HepG2 (cell line): Measurements from ENCODE around the gene LYPD3. TPM values are rescaled to one million over a fixed set of nuclear protein-coding genes. Genes with fewer than 3 reads are reported as not detected.

Experiments
- ATAC-seq: fragments of 200-7000 bp; cut with Tn5 transposase; 3 replicates; pipeline ENCODE4 v1.9.1; 2020; ENCODE audit warnings: mild to moderate bottlenecking, moderate library complexity
- BruUV-seq: library from RNA; stranded (reverse); fragments of 400-500 nt; replicated peaks from 2 replicates; lab custom pipeline; 2021; lab: Mats Ljungman, UMichigan
- CTCF ChIA-PET: fragments of 300-600 bp; formaldehyde crosslinking; extraction: SDS; loops from one replicate; lab custom pipeline; 2021; ENCODE audit warnings: low total read pairs, inconsistent platforms, low intra/inter-chr PET ratio; lab: Yijun Ruan, JAX
- POLR2A ChIA-PET: fragments of 350-600 bp; sonication (Branson Sonifier 250); formaldehyde crosslinking; loops from one replicate; lab custom pipeline; 2020; ENCODE audit warnings: antibody characterized with exemption, inconsistent platforms; lab: Yijun Ruan, JAX
- DNase-seq: peaks from one replicate; pipeline ENCODE4 v3.0.0-alpha.2; 2015; ENCODE audit warnings: low spot score
- FAIRE-seq: peaks from 3 replicates; lab custom pipeline; 2011; peaks lifted over from hg19 to GRCh38; lab: Jason Lieb, UNC
- H2AFZ ChIP-seq: one replicate; pipeline ENCODE4 v1.6.1; 2011; ENCODE audit warnings: low read length, inconsistent platforms
- H3K27ac ChIP-seq: fragments of 300-600 bp; 3 replicates; pipeline ENCODE4 v1.8.0; 2011; ENCODE audit warnings: mixed run types, mild to moderate bottlenecking, mixed read lengths, low read length, inconsistent platforms; ENCODE audit not compliant: insufficient read depth; ENCODE audit errors: extremely low read length
- H3K27me3 ChIP-seq, 2 experiments: fragments of 200-600 bp in 1 of 2; 2 replicates in 1 of 2; 3 replicates in 1 of 2; pipeline versions ENCODE4 v1.6.0 to v1.8.0; 2011; ENCODE audit warnings: low read length in 2 of 2, mild to moderate bottlenecking in 2 of 2, moderate library complexity in 2 of 2, inconsistent platforms in 1 of 2; ENCODE audit not compliant: insufficient read depth in 2 of 2, control insufficient read depth in 1 of 2
- H3K36me3 ChIP-seq, 2 experiments: fragments of 200-600 bp in 1 of 2; replicated peaks in 1 of 2; 2 replicates in 1 of 2; 3 replicates in 1 of 2; pipeline versions ENCODE4 v1.5.1 to v1.8.0; 2011; ENCODE audit warnings: low read length in 2 of 2, inconsistent platforms in 1 of 2; ENCODE audit not compliant: insufficient read depth in 2 of 2, control insufficient read depth in 1 of 2
- H3K4me1 ChIP-seq: 2 replicates; pipeline ENCODE4 v1.5.1; 2012; ENCODE audit warnings: low read length, inconsistent platforms; ENCODE audit not compliant: insufficient read depth
- H3K4me2 ChIP-seq: 2 replicates; pipeline ENCODE4 v1.6.0; 2011; ENCODE audit warnings: low read depth, low read length, inconsistent platforms
- H3K4me3 ChIP-seq, 3 experiments: fragments of 200-600 bp in 1 of 3; sonication (generic), shearing (Covaris generic) in 1 of 3; replicated peaks in 1 of 3; 2 replicates each; pipeline ENCODE4 v1.5.1; 2011 to 2016; ENCODE audit warnings: low read length in 3 of 3, inconsistent platforms in 2 of 3, low read depth in 2 of 3, mild to moderate bottlenecking in 2 of 3, control low read depth in 1 of 3, mixed read lengths in 1 of 3; ENCODE audit not compliant: insufficient read depth in 1 of 3
- H3K79me2 ChIP-seq: one replicate; pipeline ENCODE4 v1.6.1; 2011; ENCODE audit warnings: low read length, inconsistent platforms; ENCODE audit not compliant: insufficient read depth
- H3K9ac ChIP-seq: 2 replicates; pipeline ENCODE4 v1.6.0; 2011; ENCODE audit warnings: mild to moderate bottlenecking, low read depth, low read length, inconsistent platforms; ENCODE audit not compliant: insufficient read depth
- H3K9me3 ChIP-seq: 2 replicates; pipeline ENCODE4 v1.5.1; 2012; ENCODE audit warnings: mild to moderate bottlenecking, low read length
- H4K20me1 ChIP-seq: 2 replicates; pipeline ENCODE4 v1.6.0; 2011; ENCODE audit warnings: inconsistent platforms, mild to moderate bottlenecking, low read length, moderate library complexity; ENCODE audit not compliant: insufficient read depth
- ASH2L ChIP-seq: fragments of 300-600, 200-600 bp; sonication (generic); IDR thresholded peaks from 2 replicates; pipeline ENCODE4 v1.7.0; 2017; ENCODE audit warnings: low read depth, mild to moderate bottlenecking, moderate library complexity, mixed read lengths, low read length; ENCODE audit not compliant: insufficient read length
- CCDC6 ChIP-seq: sonication (generic); formaldehyde crosslinking; IDR thresholded peaks from 2 replicates; pipeline ENCODE4 v1.8.1; 2022; ENCODE audit warnings: mild to moderate bottlenecking, missing genetic modification reagents, moderate library complexity
- GLMP ChIP-seq: sonication (generic); formaldehyde crosslinking; IDR thresholded peaks from 2 replicates; pipeline ENCODE4 v1.9.0; 2021; ENCODE audit warnings: missing genetic modification reagents, mild to moderate bottlenecking, borderline replicate concordance
- HMGXB4 ChIP-seq, 2 experiments: sonication (generic) in 1 of 2; formaldehyde crosslinking in 1 of 2; IDR thresholded peaks; 2 replicates each; pipeline versions ENCODE4 v1.4.0 to v1.6.1; 2018 to 2020; ENCODE audit warnings: missing genetic modification reagents in 2 of 2, borderline replicate concordance in 1 of 2, low read depth in 1 of 2, mild to moderate bottlenecking in 1 of 2, missing biosample characterization in 1 of 2
- KDM2A ChIP-seq: sonication (generic); formaldehyde crosslinking; IDR thresholded peaks from 2 replicates; pipeline ENCODE4 v1.4.0; 2020; ENCODE audit warnings: low read depth, missing genetic modification reagents, borderline replicate concordance
- KLF15 ChIP-seq: sonication (generic); formaldehyde crosslinking; IDR thresholded peaks from 2 replicates; pipeline ENCODE4 v1.8.1; 2023; ENCODE audit warnings: borderline replicate concordance, mild to moderate bottlenecking, inconsistent platforms, missing genetic modification reagents, mixed read lengths
- NFYB ChIP-seq: sonication (generic); formaldehyde crosslinking; IDR thresholded peaks from 2 replicates; pipeline ENCODE4 v1.4.0; 2020; ENCODE audit warnings: missing genetic modification reagents
- PRDM15 ChIP-seq: sonication (generic); formaldehyde crosslinking; IDR thresholded peaks from 2 replicates; pipeline ENCODE4 v1.4.0; 2020; ENCODE audit warnings: missing genetic modification reagents
- TEAD3 ChIP-seq: optimal IDR thresholded peaks from 2 replicates; pipeline ENCODE3; 2016; ENCODE audit warnings: borderline replicate concordance
- ZNF235 ChIP-seq: sonication (generic); formaldehyde crosslinking; IDR thresholded peaks from 2 replicates; pipeline ENCODE4 v1.8.1; 2023; ENCODE audit warnings: mild to moderate bottlenecking, missing genetic modification reagents, borderline replicate concordance
- ZNF275 ChIP-seq: sonication (generic); formaldehyde crosslinking; IDR thresholded peaks from 2 replicates; pipeline ENCODE4 v1.8.0; 2022; ENCODE audit warnings: missing genetic modification reagents, mild to moderate bottlenecking, inconsistent platforms, borderline replicate concordance
- ZNF350 ChIP-seq: sonication (generic); formaldehyde crosslinking; IDR thresholded peaks from 2 replicates; pipeline ENCODE4 v1.4.0; 2020; ENCODE audit warnings: mild to moderate bottlenecking, low read depth, missing genetic modification reagents, borderline replicate concordance
- ZNF605 ChIP-seq: sonication (generic); formaldehyde crosslinking; IDR thresholded peaks from 2 replicates; pipeline ENCODE4 v1.8.0; 2022; ENCODE audit warnings: mild to moderate bottlenecking, missing genetic modification reagents
- ZNF672 ChIP-seq: sonication (generic); formaldehyde crosslinking; IDR thresholded peaks from 2 replicates; pipeline ENCODE4 v1.8.1; 2022; ENCODE audit warnings: missing genetic modification reagents
- ZNF878 ChIP-seq: sonication (generic); formaldehyde crosslinking; IDR thresholded peaks from 2 replicates; pipeline ENCODE4 v1.8.1; 2023; ENCODE audit warnings: mild to moderate bottlenecking, missing genetic modification reagents, moderate library complexity
- WGBS: methylation state at CpG from one replicate; pipeline ENCODE4 v1.1.6; 2017; ENCODE audit warnings: low lambda C conversion rate; 5-methylcytosine and 5-hydroxymethylcytosine counted together
- in situ Hi-C: cut with HindIII; loops from 2 replicates; pipeline ENCODE4 v1.10.0; 2017; ENCODE audit warnings: low pct_unique_long_range_greater_than_20kb; ENCODE audit not compliant: extremely low pct_ligation_motif_present
- intact Hi-C: fragments of 100-400 bp; cut with micrococcal nuclease; formaldehyde crosslinking; loops from one replicate; pipeline ENCODE4 v1.10.0; 2022; ENCODE audit not compliant: unreplicated experiment
- polyA plus RNA-seq, 8 experiments: library from polyadenylated mRNA; depleted of rRNA in 3 of 8; stranded (reverse) in 7 of 8; unstranded in 1 of 8; fragments of >200 nt; fragmentation: Illumina TruSeq in 4 of 8; extraction: Trizol in 4 of 8; gene quantifications; 2 replicates each; pipeline versions ENCODE4 v1.2.1 to v1.2.3, GENCODE V29; 2011 to 2016; ENCODE audit warnings: low read depth in 4 of 8, missing spikeins in 1 of 8, mixed read lengths in 1 of 8; ENCODE audit not compliant: insufficient read depth in 1 of 8
- total RNA-seq, 5 experiments: library from RNA; depleted of rRNA; stranded (reverse); fragments of >200 nt; fragmentation: Illumina TruSeq; extraction: Trizol; gene quantifications; 2 replicates each; pipeline ENCODE4 v1.2.3, GENCODE V29; 2016; ENCODE audit warnings: low read depth in 1 of 5

LYPD3 gene
- total and polyA plus RNA-seq, 2 of the 13 experiments (the other 11 are each of a cell fraction or from before 2014, with no cell fraction given) = 0.51 to 1.5 TPM

GRCh38 chr19:43439032-43439708 lies 26.2 kb downstream of the LYPD3 start:
- in situ Hi-C loops = no loop called here
- POLR2A ChIA-PET = interaction anchor here (0.7 to 1.3 kb wide), 2 partner anchors 65 to 86 kb away, joined by 3 to 4 read pairs; no protein-coding TSS in a partner anchor
- H4K20me1 ChIP-seq = no peaks in the 10 kb centered on the region
- 19% methylated on average over 12 of the region's 14 CpGs for WGBS
- H3K4me2 ChIP-seq = no peak overlapping the region
- CTCF ChIA-PET = no interaction called here
- peaks cover 1 to 9% of the 10 kb centered on the region in 2 experiments; a peak in 1 of 5 replicates for H3K27me3 ChIP-seq
- FAIRE-seq = no peak
- intact Hi-C loops = no loop called here
- H3K9me3 ChIP-seq = no peaks in the 10 kb centered on the region
- no peak overlapping the region for H3K4me3 ChIP-seq
- H3K79me2 ChIP-seq = no peaks in the 10 kb centered on the region
- H3K9ac ChIP-seq = no peak overlapping the region
- no peaks in the 10 kb centered on the region for H3K4me1 ChIP-seq
- no peak for ATAC-seq
- BruUV-seq = no TSS peak
- H3K27ac ChIP-seq = no peak overlapping the region
- DNase-seq = peak; percentile 18
- no peak overlapping the region for H2AFZ ChIP-seq
- H3K36me3 ChIP-seq = no peaks in the 10 kb centered on the region
- no peak for TF ChIP-seq PRDM15 (CRISPR knock-in tag)
- no peak for TF ChIP-seq ZNF605 (CRISPR knock-in tag)
- TF ChIP-seq ZNF235 (CRISPR knock-in tag) = no peak
- TF ChIP-seq HMGXB4 (CRISPR knock-in tag; IDR thresholded peaks at IDR 0.05; ENCODE audit: borderline replicate concordance in 1 of 2, low read depth in 1 of 2) = no peak
- no peak for TF ChIP-seq TEAD3 (CRISPR knock-in tag)
- no peak for TF ChIP-seq ZNF350 (CRISPR knock-in tag)
- TF ChIP-seq CCDC6 (CRISPR knock-in tag) = no peak
- no peak for TF ChIP-seq NFYB (CRISPR knock-in tag)
- no peak for TF ChIP-seq ZNF275 (CRISPR knock-in tag)
- TF ChIP-seq GLMP = no peak
- TF ChIP-seq ASH2L = no peak
- TF ChIP-seq ZNF878 = no peak
- TF ChIP-seq KLF15 = no peak
- no peak for TF ChIP-seq KDM2A (CRISPR knock-in tag)
- no peak for TF ChIP-seq ZNF672 (CRISPR knock-in tag)
